HG03135 (cell line): ENCODE data around the gene DIPK1A.
A peak's percentile ranks its signal among the peaks of the same experiment; 100 is the strongest.

Experiments
- ATAC-seq: cut with Tn5 transposase; IDR thresholded peaks from one replicate; pipeline ENCODE4 v1.9.1; 2021; ENCODE audit warnings: mild to moderate bottlenecking, moderate library complexity; ENCODE audit not compliant: unreplicated experiment

The DIPK1A gene

GRCh38 chr1:92843429-92844352, 117.6 kb downstream of the DIPK1A start:
- ATAC-seq: no peak

- no peak for ATAC-seq
Measured at GRCh38 chr1:92843046-92843423, 118.2 kb downstream of the DIPK1A start.

DNA sequence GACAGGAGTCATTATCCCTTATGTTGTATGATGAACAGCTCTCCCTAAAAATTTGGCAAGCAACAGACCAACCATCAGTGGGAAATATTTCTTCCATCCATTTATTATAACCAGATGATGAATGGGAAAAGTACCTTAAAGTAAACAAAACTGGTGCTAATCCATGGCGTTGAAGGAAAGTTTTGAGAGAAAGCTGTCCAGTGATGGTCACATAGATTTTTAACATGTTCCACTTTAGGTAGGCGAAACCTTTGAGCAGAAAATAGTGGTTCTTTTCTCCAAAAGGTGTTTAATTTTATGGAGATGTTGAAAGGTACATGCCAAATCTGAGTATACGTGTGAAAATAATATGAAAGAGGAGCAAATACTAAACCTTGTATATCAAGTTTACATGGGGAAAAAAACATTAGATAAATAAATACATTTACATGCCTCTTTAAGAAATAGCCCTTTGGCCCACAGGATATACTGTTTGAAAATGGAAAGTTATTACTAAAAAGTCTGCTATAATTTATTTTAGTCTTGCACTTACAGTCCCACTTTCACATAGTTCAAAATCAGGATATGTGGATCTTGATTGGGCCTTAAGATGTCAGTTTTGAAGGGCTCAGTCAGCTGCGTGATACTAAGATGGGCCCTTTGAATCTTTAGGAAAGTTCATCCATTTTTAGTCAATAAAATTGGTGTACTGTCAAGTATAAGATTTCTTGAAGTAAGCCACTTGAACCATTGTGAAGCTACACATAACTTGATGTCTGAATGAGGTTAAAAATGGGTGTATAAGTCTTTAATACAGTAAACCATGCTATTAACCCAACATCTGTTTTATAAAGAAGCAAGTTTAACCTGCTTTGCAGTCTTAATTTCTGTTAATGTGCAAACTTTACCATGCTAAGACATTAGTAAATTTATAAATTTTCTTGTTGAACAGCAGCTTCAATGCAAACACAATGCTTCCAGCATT, 118.9 kb downstream of the DIPK1A start:
- no peak for ATAC-seq

DNA sequence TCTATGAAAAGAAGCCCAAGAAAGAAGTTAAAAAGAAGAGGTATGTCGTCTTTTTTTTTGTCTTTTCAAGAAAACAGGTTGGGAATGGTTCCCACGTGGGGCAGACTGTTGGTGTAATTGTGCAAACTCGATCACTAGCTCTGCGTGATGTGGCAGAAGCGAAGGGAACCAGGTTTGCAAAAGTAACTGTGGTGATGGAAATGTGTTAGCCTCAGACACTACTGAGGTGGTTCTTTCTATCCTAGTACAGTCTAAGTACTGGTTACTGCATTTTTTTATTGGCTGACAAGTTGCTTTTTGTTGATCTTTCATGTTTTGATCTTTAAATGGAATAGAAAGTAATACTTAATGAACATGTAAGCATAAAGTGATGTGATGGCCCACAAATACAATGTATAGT, 120.7 kb downstream of the DIPK1A start:
- ATAC-seq: no peak

GRCh38 chr1:92839442-92839841, 121.8 kb downstream of the DIPK1A start:
- no peak for ATAC-seq

DNA sequence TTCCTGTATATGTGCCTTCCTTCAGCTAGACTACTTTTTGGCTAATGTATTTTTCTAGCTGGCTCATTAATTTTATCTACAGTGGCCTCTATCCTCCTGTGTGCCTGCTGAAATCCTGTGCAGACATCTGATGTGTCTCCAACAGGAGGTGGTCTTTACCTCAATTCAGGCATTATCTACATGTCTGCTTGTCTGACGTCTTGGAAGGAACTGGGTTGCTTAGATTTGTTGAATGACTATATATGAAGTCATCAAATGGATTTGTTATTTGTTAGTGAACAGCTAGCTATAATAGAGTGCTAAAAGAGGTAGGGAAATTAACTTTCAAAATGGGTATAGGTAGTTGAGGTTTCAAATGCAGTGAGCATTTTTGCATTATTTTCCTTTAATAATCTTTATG, 122.7 kb downstream of the DIPK1A start:
- no peak for ATAC-seq

- no peak for ATAC-seq
Measured at GRCh38 chr1:92837062-92837461, 124.2 kb downstream of the DIPK1A start.

DNA sequence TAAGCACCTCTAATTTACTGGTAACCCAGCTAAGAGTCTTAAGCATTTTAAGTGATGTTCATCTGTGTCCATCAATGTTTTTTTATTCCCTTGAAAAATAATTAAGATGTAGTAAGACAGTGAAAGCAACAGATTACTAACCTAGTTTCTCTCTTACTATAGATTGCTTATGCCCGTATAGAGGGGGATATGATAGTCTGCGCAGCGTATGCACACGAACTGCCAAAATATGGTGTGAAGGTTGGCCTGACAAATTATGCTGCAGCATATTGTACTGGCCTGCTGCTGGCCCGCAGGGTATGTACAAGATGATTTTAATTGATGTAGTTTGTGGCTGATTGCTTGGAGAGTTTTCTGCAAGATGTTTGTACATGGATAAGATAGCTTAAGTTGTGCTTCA, 126.6 kb downstream of the DIPK1A start:
- no peak for ATAC-seq

GRCh38 chr1:92833840-92834239, 127.4 kb downstream of the DIPK1A start:
- no peak for ATAC-seq

- ATAC-seq: peak; percentile 4
Measured at GRCh38 chr1:92832537-92833114, 128.6 kb downstream of the DIPK1A start.

- peak; percentile 97 for ATAC-seq
Measured at GRCh38 chr1:92831762-92832536, 129.3 kb downstream of the DIPK1A start, which contains the start of gene RPL5. Gene RPL5 (plus strand): TSS chr1:92832040. CDS start chr1:92832115, 75 bp downstream.

DNA sequence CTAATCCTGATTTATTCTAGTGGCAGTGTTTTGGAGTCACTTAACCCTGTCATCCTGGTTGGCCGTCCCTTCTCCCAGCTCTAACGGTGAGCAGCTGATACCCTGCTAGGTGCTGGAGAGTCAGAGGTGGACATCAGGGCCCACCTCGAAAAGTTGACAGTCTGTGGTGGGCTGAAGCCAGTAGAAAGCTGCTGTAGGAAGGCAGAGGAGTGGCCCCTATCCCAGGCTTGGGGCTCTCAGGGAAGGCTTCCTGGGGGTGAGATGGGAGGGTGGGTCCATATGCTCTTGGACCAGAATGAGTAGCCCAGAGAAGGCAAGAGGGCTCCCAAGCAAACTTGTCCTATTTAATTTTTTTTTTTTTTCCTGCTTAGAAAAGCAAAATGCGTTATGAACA, 129.9 kb downstream of the DIPK1A start:
- ATAC-seq: no peak

DNA sequence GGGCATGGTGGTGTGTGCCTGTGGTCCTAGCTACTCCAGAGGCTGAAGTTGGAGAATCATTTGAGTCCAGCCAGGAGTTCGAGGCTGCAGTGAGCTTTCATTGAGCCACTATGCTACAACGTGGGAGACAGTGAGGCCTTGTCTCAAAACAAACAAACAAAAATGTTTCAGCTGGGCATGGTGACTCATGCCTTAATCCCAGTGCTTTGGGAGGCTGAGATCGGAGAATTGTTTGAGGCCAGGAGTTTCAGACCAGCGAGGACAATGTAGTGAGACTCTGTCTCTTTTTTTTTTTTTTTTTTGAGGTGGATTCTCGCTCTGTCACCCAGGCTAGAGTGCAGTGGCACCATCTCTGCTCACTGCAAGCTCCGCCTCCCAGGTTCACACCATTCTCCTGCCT, 134.5 kb downstream of the DIPK1A start:
- no peak for ATAC-seq

DNA sequence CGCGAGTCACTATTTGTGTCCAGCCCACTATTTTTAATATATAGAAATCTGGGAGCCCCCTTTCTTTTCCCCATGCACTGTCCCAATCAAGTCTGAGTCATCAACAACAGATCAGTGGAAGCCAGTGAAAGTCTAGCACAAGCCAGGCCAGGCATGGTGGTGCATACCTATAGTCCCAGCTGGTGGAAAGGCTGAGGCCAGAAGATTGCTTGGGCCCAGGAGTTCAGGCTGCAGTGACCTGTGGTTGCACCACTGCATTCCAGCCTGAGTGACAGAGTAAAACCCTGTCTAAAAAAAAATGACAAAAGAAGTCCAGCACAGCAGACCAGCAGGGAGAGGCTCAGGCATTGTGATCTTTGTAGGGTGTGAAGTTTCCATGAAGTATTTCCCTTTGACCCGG, 138.4 kb downstream of the DIPK1A start:
- ATAC-seq: no peak

- no peak for ATAC-seq
Measured at GRCh38 chr1:92820551-92820950, 140.7 kb downstream of the DIPK1A start.

DNA sequence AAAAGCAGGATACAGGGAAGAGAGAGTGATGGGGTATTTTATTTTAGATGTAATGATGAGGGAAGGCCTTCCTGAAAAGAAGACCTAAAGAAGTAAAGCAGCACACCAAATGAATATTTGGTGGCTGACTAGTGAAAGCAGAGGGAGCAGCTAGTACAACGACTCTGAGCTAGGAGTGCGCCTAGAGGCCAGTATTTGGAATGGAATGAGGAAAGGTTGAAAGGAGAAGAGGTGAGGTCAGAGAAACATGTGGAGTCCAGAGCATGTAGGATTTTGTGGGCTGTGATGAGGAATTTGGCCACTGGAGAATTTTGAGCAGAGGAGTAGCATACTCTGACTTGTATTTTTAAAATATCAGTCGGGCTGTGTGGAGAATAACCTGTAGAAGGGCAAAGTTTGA, 141.2 kb downstream of the DIPK1A start:
- no peak for ATAC-seq

GRCh38 chr1:92817986-92818764, 143.1 kb downstream of the DIPK1A start:
- ATAC-seq: peak; percentile 80

DNA sequence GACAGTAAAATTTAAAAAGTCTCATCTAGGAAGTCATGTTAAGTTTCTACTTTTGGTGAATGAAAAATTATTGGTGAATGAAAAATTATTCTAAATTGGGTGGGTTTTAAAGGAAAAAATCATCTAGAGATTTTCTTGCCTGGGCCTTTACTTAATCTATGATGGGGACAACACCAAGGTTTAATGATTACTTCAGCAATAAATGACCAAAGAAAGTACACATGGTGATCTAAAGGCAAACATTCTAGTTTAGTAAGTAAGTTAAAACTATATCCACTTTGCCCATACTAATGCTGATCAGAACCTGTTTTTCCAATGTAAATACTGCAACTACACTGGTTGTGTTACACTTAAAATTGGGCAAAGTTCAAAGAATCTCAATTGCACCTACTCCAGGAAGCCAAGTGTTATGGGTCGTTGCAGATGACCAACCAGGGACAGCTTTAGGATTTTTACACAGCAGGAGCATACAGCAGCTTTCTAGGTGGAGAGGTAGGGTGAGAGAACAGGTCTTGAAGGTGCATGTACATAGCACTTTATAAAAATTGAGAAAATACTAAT, 144.0 kb downstream of the DIPK1A start:
- ATAC-seq: no peak

GRCh38 chr1:92816732-92817131, 144.5 kb downstream of the DIPK1A start:
- no peak for ATAC-seq
